Measurements from ENCODE around the gene NELFB. TPM values are rescaled to one million over a fixed set of nuclear protein-coding genes. Genes with fewer than 3 reads are reported as not detected.
A peak's percentile ranks its signal among the peaks of the same experiment; 100 is the strongest.

NELFB gene
- total RNA-seq, 1 donor from 2014 or later = 58.2 TPM

GRCh38 chr9:137302449-137303150 is 47.5 kb downstream of the NELFB start:
- no peaks in the 10 kb centered on the region for H3K36me3 Mint-ChIP-seq (ENCODE audit: low read depth)
- peaks cover 9% of the 10 kb centered on the region for H3K27me3 Mint-ChIP-seq
- peak; percentile 61 for ATAC-seq (ENCODE audit: low read depth)
- peaks cover 16% of the 10 kb centered on the region for H3K4me1 Mint-ChIP-seq
- POLR2A ChIA-PET = interaction anchor here (0.5 to 2.3 kb wide), 11 partner anchors 9 to 455 kb away, joined by 3 to 18 read pairs (median 5); partner anchors contain the start of genes EXD3, NOXA1, TOR4A and TUBB4B
- CTCF ChIA-PET = interaction anchor here (0.8 to 1.9 kb wide), 13 partner anchors 11 to 228 kb away, joined by 3 to 17 read pairs (median 4); partner anchors contain the start of genes EXD3 and NOXA1
- intact Hi-C loops (cut with micrococcal nuclease) = loop anchor here (1.0 kb wide), 4 partner anchors 24 to 143 kb away; partner anchors contain the start of genes EXD3 and NOXA1
- TF ChIP-seq, protein P1, sequence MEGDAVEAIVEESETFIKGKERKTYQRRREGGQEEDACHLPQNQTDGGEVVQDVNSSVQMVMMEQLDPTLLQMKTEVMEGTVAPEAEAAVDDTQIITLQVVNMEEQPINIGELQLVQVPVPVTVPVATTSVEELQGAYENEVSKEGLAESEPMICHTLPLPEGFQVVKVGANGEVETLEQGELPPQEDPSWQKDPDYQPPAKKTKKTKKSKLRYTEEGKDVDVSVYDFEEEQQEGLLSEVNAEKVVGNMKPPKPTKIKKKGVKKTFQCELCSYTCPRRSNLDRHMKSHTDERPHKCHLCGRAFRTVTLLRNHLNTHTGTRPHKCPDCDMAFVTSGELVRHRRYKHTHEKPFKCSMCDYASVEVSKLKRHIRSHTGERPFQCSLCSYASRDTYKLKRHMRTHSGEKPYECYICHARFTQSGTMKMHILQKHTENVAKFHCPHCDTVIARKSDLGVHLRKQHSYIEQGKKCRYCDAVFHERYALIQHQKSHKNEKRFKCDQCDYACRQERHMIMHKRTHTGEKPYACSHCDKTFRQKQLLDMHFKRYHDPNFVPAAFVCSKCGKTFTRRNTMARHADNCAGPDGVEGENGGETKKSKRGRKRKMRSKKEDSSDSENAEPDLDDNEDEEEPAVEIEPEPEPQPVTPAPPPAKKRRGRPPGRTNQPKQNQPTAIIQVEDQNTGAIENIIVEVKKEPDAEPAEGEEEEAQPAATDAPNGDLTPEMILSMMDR (IDR thresholded peaks at IDR 0.05) = no peak
- H3K4me3 Mint-ChIP-seq = no peak overlapping the region
- no peak for DNase-seq
- no peaks in the 10 kb centered on the region for H3K9me3 Mint-ChIP-seq
- no peak overlapping the region for H3K27ac Mint-ChIP-seq

DNA sequence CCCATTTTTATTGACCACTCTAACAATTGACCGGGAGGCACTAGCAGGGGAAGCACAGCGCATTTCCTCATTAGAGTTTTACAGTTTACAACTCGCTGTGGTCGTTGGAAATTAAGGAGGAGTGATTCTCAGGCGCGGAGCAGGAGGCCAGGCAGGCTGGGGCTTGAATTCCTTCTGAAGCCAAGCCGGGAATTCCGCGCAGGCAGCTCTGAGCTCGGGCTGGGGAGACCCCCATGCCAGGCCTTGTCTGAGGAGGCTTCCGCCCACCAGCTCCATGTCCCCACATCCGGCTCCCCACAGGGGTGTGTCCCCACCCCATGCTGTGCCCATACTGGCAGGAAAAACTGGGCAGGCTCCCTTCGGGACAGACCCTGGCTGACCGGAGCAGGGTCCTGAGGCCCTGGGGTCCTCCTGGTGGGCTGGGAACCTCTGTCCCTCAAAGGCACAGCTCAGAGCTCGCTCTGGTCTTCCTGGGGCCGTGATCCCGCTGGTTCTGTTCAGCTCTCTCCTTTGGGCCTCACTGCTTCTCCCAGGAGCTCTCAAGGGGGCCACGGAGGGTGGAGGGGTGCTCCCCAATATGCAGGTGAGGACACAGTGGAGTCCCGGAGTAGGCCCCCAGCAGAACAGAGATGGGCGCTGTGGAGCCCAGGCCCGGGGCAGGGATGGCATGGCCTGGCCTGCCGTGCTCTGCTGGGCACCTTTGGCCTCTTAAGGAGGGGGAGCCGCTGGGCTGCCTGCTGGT is 48.2 kb downstream of the NELFB start:
- Mint-ChIP-seq H3K27ac (no peak overlapping the region), H3K36me3 (ENCODE audit: low read depth) (no peaks in the 10 kb centered on the region), H3K4me3 (no peak overlapping the region), H3K9me3 (no peaks in the 10 kb centered on the region), H3K4me1 (peaks cover 16% of the 10 kb centered on the region), H3K27me3 (peaks cover 9% of the 10 kb centered on the region)
- no peak for DNase-seq
- intact Hi-C loops (cut with micrococcal nuclease) = no loop called here
- ChIA-PET POLR2A (interaction anchor here (0.6 to 2.3 kb wide), 4 partner anchors 14 to 84 kb away, joined by 3 to 12 read pairs (median 6); no protein-coding TSS in a partner anchor), CTCF (interaction anchor here (1.3 to 1.6 kb wide), 3 partner anchors 16 to 103 kb away, joined by 3 to 6 read pairs (median 4); no protein-coding TSS in a partner anchor)
- TF ChIP-seq, protein P1 (IDR thresholded peaks at IDR 0.05) = no peak
- no peak for ATAC-seq (ENCODE audit: low read depth)

- no peak overlapping the region for H3K27ac Mint-ChIP-seq
- TF ChIP-seq, protein P1 (IDR thresholded peaks at IDR 0.05) = no peak
- no peak for ATAC-seq (ENCODE audit: low read depth)
- no peaks in the 10 kb centered on the region for H3K9me3 Mint-ChIP-seq
- H3K27me3 Mint-ChIP-seq = peaks cover 7% of the 10 kb centered on the region
- H3K4me3 Mint-ChIP-seq = no peak overlapping the region
- POLR2A ChIA-PET = interaction anchor here (0.6 to 2.1 kb wide), 3 partner anchors 13 to 85 kb away, joined by 3 to 9 read pairs (median 4); no protein-coding TSS in a partner anchor
- intact Hi-C loops (cut with micrococcal nuclease) = no loop called here
- CTCF ChIA-PET = no interaction called here
- peaks cover 16% of the 10 kb centered on the region for H3K4me1 Mint-ChIP-seq
- no peaks in the 10 kb centered on the region for H3K36me3 Mint-ChIP-seq (ENCODE audit: low read depth)
- no peak for DNase-seq
Observed at GRCh38 chr9:137303893-137304382, 48.8 kb downstream of the NELFB start.

- TF ChIP-seq, protein P1 (IDR thresholded peaks at IDR 0.05) = no peak
- no peak overlapping the region for H3K4me3 Mint-ChIP-seq
- no peaks in the 10 kb centered on the region for H3K36me3 Mint-ChIP-seq (ENCODE audit: low read depth)
- DNase-seq = no peak
- no peak overlapping the region for H3K27ac Mint-ChIP-seq
- H3K4me1 Mint-ChIP-seq = peaks cover 16% of the 10 kb centered on the region
- ChIA-PET POLR2A (interaction anchor here (2.1 kb wide), 1 partner anchor 13 kb away, joined by 4 read pairs; no protein-coding TSS in a partner anchor), CTCF (no interaction called here)
- intact Hi-C loops (cut with micrococcal nuclease) = no loop called here
- ATAC-seq (ENCODE audit: low read depth) = no peak
- peaks cover 7% of the 10 kb centered on the region for H3K27me3 Mint-ChIP-seq
- no peaks in the 10 kb centered on the region for H3K9me3 Mint-ChIP-seq
Observed at GRCh38 chr9:137304383-137305059, 49.4 kb downstream of the NELFB start.

All from activated B cell treated with CpG ODN at 0.5 μM for 24 hours (primary cell).